HFF-Myc (cell line): ENCODE results near the gene PRSS1.
"Not testable (repeated sequence)": the region's sequence is repeated elsewhere in the genome, so short reads cannot be mapped to it uniquely, and the experiment has no call there.

Experiments used
- DNase-seq: peaks from one replicate; pipeline ENCODE4 v3.0.0-alpha.2; 2011; ENCODE audit warnings: low read depth; ENCODE audit errors: extremely low read depth
- H3K4me3 ChIP-seq: replicated peaks from 2 replicates; pipeline ENCODE4 v1.5.1; 2011; ENCODE audit warnings: low read depth, mild to moderate bottlenecking, control low read depth, low read length
- CTCF ChIP-seq: IDR thresholded peaks from 2 replicates; pipeline ENCODE4 v1.5.1; 2012; ENCODE audit warnings: mild to moderate bottlenecking, low read depth, low read length, control low read depth; ENCODE audit errors: missing control alignments

Gene PRSS1

GRCh38 chr7:142722248-142722794, 27.0 kb upstream of the PRSS1 start:
- no peak for DNase-seq
- H3K4me3 ChIP-seq = no peak overlapping the region
- TF ChIP-seq CTCF = no peak

GRCh38 chr7:142733271-142733670, 16.0 kb upstream of the PRSS1 start:
- no peak overlapping the region for H3K4me3 ChIP-seq
- TF ChIP-seq CTCF = no peak
- DNase-seq = no peak

- DNase-seq = no peak
- no peak for TF ChIP-seq CTCF
- H3K4me3 ChIP-seq = no peak overlapping the region
Measured at GRCh38 chr7:142739923-142740492, 9.3 kb upstream of the PRSS1 start.

GRCh38 chr7:142740786-142741185, 8.5 kb upstream of the PRSS1 start:
- TF ChIP-seq CTCF = no peak
- no peak overlapping the region for H3K4me3 ChIP-seq

GRCh38 chr7:142741932-142742331, 7.3 kb upstream of the PRSS1 start:
- H3K4me3 ChIP-seq, DNase-seq: not testable (repeated sequence)

More at GRCh38 chr7:142740786-142741185, 8.5 kb upstream of the PRSS1 start:
- DNase-seq = no peak

GRCh38 chr7:142745091-142745635, 4.1 kb upstream of the PRSS1 start:
- no peak overlapping the region for H3K4me3 ChIP-seq
- TF ChIP-seq CTCF = no peak
- no peak for DNase-seq

- no peak for TF ChIP-seq CTCF
- H3K4me3 ChIP-seq = no peak overlapping the region
- DNase-seq = no peak
Measured at GRCh38 chr7:142745745-142746144, 3.5 kb upstream of the PRSS1 start.
